K562 (cell line): ENCODE measurements around the gene WDR17.

Experiments used
- EZH2 ChIP-seq: IDR thresholded peaks from 2 replicates; pipeline ENCODE4 v1.6.1; 2012; ENCODE audit warnings: low read depth, mild to moderate bottlenecking, inconsistent platforms, low read length, borderline replicate concordance
- HDAC6 ChIP-seq: IDR thresholded peaks from 2 replicates; pipeline ENCODE4 v1.6.1; 2012; ENCODE audit warnings: low read depth, mild to moderate bottlenecking, control low read depth, inconsistent platforms, low read length, moderate library complexity
- NR3C1 ChIP-seq: sonication (generic); formaldehyde crosslinking; IDR thresholded peaks from 2 replicates; pipeline ENCODE4 v1.8.1; 2022; ENCODE audit warnings: missing genetic modification reagents
- POLR2AphosphoS5 ChIP-seq: IDR thresholded peaks from 2 replicates; pipeline ENCODE4 v1.6.1; 2011; ENCODE audit warnings: mild to moderate bottlenecking, low read depth, low read length, moderate library complexity; ENCODE audit not compliant: control insufficient read depth, insufficient read depth
- SMAD4 ChIP-seq: fragments of 250-450 bp; sonication (Bioruptor Pico); conservative IDR thresholded peaks from 2 replicates; pipeline ENCODE4 v1.8.0; 2021; ENCODE audit warnings: inconsistent platforms, mild to moderate bottlenecking, moderate library complexity
- SOX6 ChIP-seq: fragments of 450-650 bp; IDR thresholded peaks from 2 replicates; pipeline ENCODE4 v1.6.1; 2014; ENCODE audit warnings: mild to moderate bottlenecking
- SREBF1 ChIP-seq: fragments of 150-350 bp; IDR thresholded peaks from 2 replicates; pipeline ENCODE4 v1.6.1; 2014; ENCODE audit warnings: antibody characterized with exemption, low read depth, low read length, borderline replicate concordance
- ZNF184 ChIP-seq: sonication (generic); formaldehyde crosslinking; IDR thresholded peaks from 2 replicates; pipeline ENCODE4 v1.5.0; 2020; ENCODE audit warnings: missing genetic modification reagents
- TF ChIP-seq, protein P1 (sequence below): sonication (generic); IDR thresholded peaks from 2 replicates; pipeline ENCODE4 v1.6.1; 2016
- TF ChIP-seq, protein P2 (sequence below): sonication (generic); formaldehyde crosslinking; IDR thresholded peaks from 2 replicates; pipeline ENCODE4 v1.8.0; 2022; ENCODE audit warnings: mild to moderate bottlenecking, missing genetic modification reagents
- TF ChIP-seq, protein P3 (sequence below), 3 experiments: IDR thresholded peaks in 2 of 3; conservative IDR thresholded peaks in 1 of 3; 2 replicates each; pipeline ENCODE4 v1.5.1; 2011 to 2012; ENCODE audit warnings: low read length in 3 of 3, mild to moderate bottlenecking in 3 of 3, control low read depth in 2 of 3, improper control_type of control experiment in 1 of 3, inconsistent platforms in 1 of 3, low read depth in 1 of 3, mixed read lengths in 1 of 3, moderate library complexity in 1 of 3; ENCODE audit not compliant: insufficient read depth in 2 of 3
- TF ChIP-seq, protein P4 (sequence below): fragments of 450-650 bp; IDR thresholded peaks from 2 replicates; pipeline ENCODE4 v1.6.1; 2016; ENCODE audit warnings: missing biosample characterization, missing genetic modification characterization
- TF ChIP-seq, protein P5 (sequence below): fragments of 200-800 bp; sonication (Bioruptor generic); IDR thresholded peaks from 2 replicates; pipeline ENCODE4 v1.6.1; 2017; ENCODE audit warnings: missing genetic modification characterization, missing compliant biosample characterization
- TF ChIP-seq, protein P6 (sequence below): fragments of 450-650 bp; IDR thresholded peaks from 2 replicates; pipeline ENCODE4 v1.7.1; 2018; ENCODE audit warnings: mild to moderate bottlenecking, low read depth; ENCODE audit not compliant: partially characterized antibody

DNA sequence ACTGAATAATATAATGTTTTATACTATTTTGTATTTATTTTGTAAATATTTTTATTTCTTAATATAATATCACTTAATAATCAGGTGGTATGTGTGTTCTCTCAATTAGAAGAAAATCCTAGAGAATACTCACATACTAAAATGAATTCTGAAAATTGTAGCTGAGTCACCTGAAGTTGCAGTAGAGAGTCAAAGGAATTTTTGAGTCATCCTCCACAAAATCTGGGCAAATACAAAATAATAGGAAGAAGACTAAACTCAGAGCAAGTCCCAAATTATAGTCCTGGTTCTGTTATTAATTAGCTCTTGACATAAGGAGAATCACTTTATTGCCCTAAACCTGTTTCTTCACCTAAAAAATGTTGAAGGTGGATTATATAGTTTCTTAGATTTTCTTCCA, 72.0 kb downstream of the WDR17 start:
- TF ChIP-seq, protein P1, sequence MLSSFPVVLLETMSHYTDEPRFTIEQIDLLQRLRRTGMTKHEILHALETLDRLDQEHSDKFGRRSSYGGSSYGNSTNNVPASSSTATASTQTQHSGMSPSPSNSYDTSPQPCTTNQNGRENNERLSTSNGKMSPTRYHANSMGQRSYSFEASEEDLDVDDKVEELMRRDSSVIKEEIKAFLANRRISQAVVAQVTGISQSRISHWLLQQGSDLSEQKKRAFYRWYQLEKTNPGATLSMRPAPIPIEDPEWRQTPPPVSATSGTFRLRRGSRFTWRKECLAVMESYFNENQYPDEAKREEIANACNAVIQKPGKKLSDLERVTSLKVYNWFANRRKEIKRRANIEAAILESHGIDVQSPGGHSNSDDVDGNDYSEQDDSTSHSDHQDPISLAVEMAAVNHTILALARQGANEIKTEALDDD = no peak
- TF ChIP-seq SMAD4 (CRISPR knock-in tag) (no peak), EZH2 (no peak), NR3C1 (CRISPR knock-in tag) (no peak), HDAC6 (no peak), POLR2AphosphoS5 (no peak), ZNF184 (CRISPR knock-in tag) (no peak), SREBF1 (no peak), SOX6 (no peak)
- TF ChIP-seq, protein P2, sequence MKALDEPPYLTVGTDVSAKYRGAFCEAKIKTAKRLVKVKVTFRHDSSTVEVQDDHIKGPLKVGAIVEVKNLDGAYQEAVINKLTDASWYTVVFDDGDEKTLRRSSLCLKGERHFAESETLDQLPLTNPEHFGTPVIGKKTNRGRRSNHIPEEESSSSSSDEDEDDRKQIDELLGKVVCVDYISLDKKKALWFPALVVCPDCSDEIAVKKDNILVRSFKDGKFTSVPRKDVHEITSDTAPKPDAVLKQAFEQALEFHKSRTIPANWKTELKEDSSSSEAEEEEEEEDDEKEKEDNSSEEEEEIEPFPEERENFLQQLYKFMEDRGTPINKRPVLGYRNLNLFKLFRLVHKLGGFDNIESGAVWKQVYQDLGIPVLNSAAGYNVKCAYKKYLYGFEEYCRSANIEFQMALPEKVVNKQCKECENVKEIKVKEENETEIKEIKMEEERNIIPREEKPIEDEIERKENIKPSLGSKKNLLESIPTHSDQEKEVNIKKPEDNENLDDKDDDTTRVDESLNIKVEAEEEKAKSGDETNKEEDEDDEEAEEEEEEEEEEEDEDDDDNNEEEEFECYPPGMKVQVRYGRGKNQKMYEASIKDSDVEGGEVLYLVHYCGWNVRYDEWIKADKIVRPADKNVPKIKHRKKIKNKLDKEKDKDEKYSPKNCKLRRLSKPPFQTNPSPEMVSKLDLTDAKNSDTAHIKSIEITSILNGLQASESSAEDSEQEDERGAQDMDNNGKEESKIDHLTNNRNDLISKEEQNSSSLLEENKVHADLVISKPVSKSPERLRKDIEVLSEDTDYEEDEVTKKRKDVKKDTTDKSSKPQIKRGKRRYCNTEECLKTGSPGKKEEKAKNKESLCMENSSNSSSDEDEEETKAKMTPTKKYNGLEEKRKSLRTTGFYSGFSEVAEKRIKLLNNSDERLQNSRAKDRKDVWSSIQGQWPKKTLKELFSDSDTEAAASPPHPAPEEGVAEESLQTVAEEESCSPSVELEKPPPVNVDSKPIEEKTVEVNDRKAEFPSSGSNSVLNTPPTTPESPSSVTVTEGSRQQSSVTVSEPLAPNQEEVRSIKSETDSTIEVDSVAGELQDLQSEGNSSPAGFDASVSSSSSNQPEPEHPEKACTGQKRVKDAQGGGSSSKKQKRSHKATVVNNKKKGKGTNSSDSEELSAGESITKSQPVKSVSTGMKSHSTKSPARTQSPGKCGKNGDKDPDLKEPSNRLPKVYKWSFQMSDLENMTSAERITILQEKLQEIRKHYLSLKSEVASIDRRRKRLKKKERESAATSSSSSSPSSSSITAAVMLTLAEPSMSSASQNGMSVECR = no peak
- TF ChIP-seq, protein P3, sequence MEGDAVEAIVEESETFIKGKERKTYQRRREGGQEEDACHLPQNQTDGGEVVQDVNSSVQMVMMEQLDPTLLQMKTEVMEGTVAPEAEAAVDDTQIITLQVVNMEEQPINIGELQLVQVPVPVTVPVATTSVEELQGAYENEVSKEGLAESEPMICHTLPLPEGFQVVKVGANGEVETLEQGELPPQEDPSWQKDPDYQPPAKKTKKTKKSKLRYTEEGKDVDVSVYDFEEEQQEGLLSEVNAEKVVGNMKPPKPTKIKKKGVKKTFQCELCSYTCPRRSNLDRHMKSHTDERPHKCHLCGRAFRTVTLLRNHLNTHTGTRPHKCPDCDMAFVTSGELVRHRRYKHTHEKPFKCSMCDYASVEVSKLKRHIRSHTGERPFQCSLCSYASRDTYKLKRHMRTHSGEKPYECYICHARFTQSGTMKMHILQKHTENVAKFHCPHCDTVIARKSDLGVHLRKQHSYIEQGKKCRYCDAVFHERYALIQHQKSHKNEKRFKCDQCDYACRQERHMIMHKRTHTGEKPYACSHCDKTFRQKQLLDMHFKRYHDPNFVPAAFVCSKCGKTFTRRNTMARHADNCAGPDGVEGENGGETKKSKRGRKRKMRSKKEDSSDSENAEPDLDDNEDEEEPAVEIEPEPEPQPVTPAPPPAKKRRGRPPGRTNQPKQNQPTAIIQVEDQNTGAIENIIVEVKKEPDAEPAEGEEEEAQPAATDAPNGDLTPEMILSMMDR (IDR thresholded peaks at IDR 0.05 in 2 of 3, conservative IDR thresholded peaks at IDR 0.05 in 1 of 3; ENCODE audit: insufficient read depth in 2 of 3, low read depth in 1 of 3, low read length in 3 of 3) = no peak
- TF ChIP-seq, protein P4, sequence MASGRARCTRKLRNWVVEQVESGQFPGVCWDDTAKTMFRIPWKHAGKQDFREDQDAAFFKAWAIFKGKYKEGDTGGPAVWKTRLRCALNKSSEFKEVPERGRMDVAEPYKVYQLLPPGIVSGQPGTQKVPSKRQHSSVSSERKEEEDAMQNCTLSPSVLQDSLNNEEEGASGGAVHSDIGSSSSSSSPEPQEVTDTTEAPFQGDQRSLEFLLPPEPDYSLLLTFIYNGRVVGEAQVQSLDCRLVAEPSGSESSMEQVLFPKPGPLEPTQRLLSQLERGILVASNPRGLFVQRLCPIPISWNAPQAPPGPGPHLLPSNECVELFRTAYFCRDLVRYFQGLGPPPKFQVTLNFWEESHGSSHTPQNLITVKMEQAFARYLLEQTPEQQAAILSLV = no peak
- TF ChIP-seq, protein P5, sequence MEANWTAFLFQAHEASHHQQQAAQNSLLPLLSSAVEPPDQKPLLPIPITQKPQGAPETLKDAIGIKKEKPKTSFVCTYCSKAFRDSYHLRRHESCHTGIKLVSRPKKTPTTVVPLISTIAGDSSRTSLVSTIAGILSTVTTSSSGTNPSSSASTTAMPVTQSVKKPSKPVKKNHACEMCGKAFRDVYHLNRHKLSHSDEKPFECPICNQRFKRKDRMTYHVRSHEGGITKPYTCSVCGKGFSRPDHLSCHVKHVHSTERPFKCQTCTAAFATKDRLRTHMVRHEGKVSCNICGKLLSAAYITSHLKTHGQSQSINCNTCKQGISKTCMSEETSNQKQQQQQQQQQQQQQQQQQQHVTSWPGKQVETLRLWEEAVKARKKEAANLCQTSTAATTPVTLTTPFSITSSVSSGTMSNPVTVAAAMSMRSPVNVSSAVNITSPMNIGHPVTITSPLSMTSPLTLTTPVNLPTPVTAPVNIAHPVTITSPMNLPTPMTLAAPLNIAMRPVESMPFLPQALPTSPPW (CRISPR knock-in tag) = no peak
- TF ChIP-seq, protein P6, sequence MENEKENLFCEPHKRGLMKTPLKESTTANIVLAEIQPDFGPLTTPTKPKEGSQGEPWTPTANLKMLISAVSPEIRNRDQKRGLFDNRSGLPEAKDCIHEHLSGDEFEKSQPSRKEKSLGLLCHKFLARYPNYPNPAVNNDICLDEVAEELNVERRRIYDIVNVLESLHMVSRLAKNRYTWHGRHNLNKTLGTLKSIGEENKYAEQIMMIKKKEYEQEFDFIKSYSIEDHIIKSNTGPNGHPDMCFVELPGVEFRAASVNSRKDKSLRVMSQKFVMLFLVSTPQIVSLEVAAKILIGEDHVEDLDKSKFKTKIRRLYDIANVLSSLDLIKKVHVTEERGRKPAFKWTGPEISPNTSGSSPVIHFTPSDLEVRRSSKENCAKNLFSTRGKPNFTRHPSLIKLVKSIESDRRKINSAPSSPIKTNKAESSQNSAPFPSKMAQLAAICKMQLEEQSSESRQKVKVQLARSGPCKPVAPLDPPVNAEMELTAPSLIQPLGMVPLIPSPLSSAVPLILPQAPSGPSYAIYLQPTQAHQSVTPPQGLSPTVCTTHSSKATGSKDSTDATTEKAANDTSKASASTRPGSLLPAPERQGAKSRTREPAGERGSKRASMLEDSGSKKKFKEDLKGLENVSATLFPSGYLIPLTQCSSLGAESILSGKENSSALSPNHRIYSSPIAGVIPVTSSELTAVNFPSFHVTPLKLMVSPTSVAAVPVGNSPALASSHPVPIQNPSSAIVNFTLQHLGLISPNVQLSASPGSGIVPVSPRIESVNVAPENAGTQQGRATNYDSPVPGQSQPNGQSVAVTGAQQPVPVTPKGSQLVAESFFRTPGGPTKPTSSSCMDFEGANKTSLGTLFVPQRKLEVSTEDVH = no peak
